AG04450 (cell line): ENCODE results near the gene SPTLC2. TPM values are rescaled to one million over a fixed set of nuclear protein-coding genes. Genes with fewer than 3 reads are reported as not detected.

ENCODE experiments used
- CTCF ChIA-PET: fragments of 300-600, 350-600 bp; formaldehyde crosslinking; extraction: SDS; loops from one replicate; lab custom pipeline; 2022; ENCODE audit warnings: antibody characterized with exemption, inconsistent platforms; lab: Charles Lee
- POLR2A ChIA-PET: fragments of 350-600 bp; formaldehyde crosslinking; extraction: SDS; loops from one replicate; lab custom pipeline; 2021; ENCODE audit warnings: antibody characterized with exemption, inconsistent platforms; lab: Yijun Ruan, JAX
- DNase-seq: peaks from one replicate; pipeline ENCODE4 v3.0.0-alpha.2; 2011; ENCODE audit warnings: low read depth, low spot score
- H3K27ac ChIP-seq: one replicate; pipeline ENCODE4 v1.5.1; 2012; ENCODE audit warnings: low read depth, low read length, control low read depth
- H3K27me3 ChIP-seq: one replicate; pipeline ENCODE4 v1.6.0; 2012; ENCODE audit warnings: low read length; ENCODE audit not compliant: control insufficient read depth, insufficient read depth
- H3K4me3 ChIP-seq: 2 replicates; pipeline ENCODE4 v1.5.1; 2011; ENCODE audit warnings: mild to moderate bottlenecking, low read depth, low read length, control low read depth
- H3K9me3 ChIP-seq: 2 replicates; pipeline ENCODE4 v1.5.1; 2012; ENCODE audit warnings: low read length; ENCODE audit not compliant: control insufficient read depth, insufficient read depth
- polyA plus RNA-seq: library from polyadenylated mRNA; depleted of rRNA; stranded (reverse); fragments of >200 nt; gene quantifications from 2 replicates; pipeline ENCODE4 v1.2.3, GENCODE V29; 2011
- TF ChIP-seq, protein P1 (sequence below): IDR thresholded peaks from 2 replicates; pipeline ENCODE4 v1.5.1; 2011; ENCODE audit warnings: low read depth, low read length, control low read depth, inconsistent platforms

The SPTLC2 gene
- polyA plus RNA-seq, 1 experiment = 41.3 TPM

- TF ChIP-seq, protein P1, sequence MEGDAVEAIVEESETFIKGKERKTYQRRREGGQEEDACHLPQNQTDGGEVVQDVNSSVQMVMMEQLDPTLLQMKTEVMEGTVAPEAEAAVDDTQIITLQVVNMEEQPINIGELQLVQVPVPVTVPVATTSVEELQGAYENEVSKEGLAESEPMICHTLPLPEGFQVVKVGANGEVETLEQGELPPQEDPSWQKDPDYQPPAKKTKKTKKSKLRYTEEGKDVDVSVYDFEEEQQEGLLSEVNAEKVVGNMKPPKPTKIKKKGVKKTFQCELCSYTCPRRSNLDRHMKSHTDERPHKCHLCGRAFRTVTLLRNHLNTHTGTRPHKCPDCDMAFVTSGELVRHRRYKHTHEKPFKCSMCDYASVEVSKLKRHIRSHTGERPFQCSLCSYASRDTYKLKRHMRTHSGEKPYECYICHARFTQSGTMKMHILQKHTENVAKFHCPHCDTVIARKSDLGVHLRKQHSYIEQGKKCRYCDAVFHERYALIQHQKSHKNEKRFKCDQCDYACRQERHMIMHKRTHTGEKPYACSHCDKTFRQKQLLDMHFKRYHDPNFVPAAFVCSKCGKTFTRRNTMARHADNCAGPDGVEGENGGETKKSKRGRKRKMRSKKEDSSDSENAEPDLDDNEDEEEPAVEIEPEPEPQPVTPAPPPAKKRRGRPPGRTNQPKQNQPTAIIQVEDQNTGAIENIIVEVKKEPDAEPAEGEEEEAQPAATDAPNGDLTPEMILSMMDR = no peak
- H3K9me3 ChIP-seq = no peaks in the 10 kb centered on the region; the same call in 1 of the 2 replicates
- ChIA-PET CTCF (interaction anchor here (1.7 kb wide), 1 partner anchor 14 kb away, joined by 4 read pairs; no protein-coding TSS in a partner anchor), POLR2A (no interaction called here)
- H3K4me3 ChIP-seq = no peak overlapping the region
- no peak overlapping the region for H3K27ac ChIP-seq
- no peaks in the 10 kb centered on the region for H3K27me3 ChIP-seq
- DNase-seq = no peak
Measured at GRCh38 chr14:77565289-77565993, 51.0 kb downstream of the SPTLC2 start.

DNA sequence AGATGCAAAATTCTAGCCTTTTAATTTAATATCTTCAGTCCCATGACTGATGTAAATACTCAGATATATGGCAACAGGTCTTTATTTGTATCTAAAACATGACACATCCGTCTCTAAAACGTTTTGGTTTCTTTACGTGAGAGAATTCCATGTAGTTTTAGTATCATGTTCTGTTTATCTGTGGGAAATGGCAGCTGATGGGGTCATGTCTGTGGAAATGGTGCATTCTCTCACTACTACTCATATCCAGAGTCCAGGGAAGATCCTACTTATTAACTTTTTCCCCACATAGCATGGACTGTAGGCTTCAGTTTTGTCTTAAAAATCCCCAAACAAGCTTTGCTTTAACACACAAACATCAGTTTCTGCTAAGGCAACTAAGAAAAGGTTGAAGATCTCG lies 53.8 kb downstream of the SPTLC2 start:
- CTCF ChIA-PET = interaction anchor here (1.0 to 1.1 kb wide), 2 partner anchors 11 to 104 kb away, joined by 3 read pairs; no protein-coding TSS in a partner anchor
- peak; percentile 91 for DNase-seq
- no peak overlapping the region for H3K4me3 ChIP-seq
- H3K9me3 ChIP-seq = no peaks in the 10 kb centered on the region; the same call in 1 of the 2 replicates
- TF ChIP-seq, protein P1 = no peak
- H3K27ac ChIP-seq = peak overlapping the region; percentile 82
- no peaks in the 10 kb centered on the region for H3K27me3 ChIP-seq
- POLR2A ChIA-PET = interaction anchor here (0.5 to 1.0 kb wide), 4 partner anchors 14 to 76 kb away, joined by 3 to 4 read pairs (median 3); no protein-coding TSS in a partner anchor

DNA sequence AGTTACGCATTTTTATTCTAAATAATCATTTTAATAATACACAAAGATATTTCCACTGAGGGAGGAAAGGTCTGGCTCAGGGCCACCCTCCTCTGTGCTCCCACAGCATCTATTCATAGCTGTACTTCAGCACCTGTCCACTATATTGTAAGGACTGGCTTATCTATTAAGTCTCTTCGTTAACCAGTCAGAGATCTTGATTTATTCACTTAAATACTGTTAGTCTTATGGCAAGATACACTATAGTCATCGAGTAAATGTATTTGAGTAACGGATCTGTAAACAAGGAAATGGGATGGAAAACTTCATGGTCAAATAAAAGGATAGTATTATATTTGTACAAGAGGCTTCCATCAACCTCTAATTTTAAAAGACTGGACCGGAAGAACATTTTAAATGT lies 54.6 kb downstream of the SPTLC2 start:
- Histone ChIP-seq H3K4me3 (no peak overlapping the region), H3K9me3 (no peaks in the 10 kb centered on the region; the same call in 1 of the 2 replicates), H3K27me3 (no peaks in the 10 kb centered on the region), H3K27ac (no peak overlapping the region)
- ChIA-PET CTCF (no interaction called here), POLR2A (no interaction called here)
- TF ChIP-seq, protein P1 = no peak
- no peak for DNase-seq

DNA sequence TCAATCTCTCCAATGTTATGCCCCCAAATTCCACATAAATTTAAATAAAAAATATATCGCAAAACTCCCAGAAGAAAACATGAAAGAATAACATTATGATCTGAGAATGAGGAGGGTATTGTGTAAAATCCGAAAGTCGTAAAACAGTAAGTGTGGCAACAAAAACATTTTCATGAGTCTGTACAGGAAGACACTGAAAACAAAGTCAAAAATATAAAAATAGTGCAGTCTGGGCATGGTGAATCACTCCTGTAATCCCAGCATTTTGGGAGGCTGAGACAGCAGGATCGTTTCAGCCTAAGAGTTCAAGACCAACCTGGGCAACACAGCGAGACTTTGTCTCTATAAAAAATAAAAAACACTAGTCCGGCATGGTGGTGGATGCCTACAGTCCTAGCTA lies 57.1 kb downstream of the SPTLC2 start:
- CTCF ChIA-PET = interaction anchor here (1.9 kb wide), 1 partner anchor 8 kb away, joined by 5 read pairs; no protein-coding TSS in a partner anchor
- Histone ChIP-seq H3K4me3 (no peak overlapping the region), H3K27me3 (no peaks in the 10 kb centered on the region), H3K27ac (no peak overlapping the region), H3K9me3 (no peaks in the 10 kb centered on the region)
- TF ChIP-seq, protein P1 = no peak
- POLR2A ChIA-PET = no interaction called here
- no peak for DNase-seq

GRCh38 chr14:77557391-77557790 lies 59.0 kb downstream of the SPTLC2 start:
- H3K27ac ChIP-seq = no peak overlapping the region
- no peak for DNase-seq
- no peak overlapping the region for H3K4me3 ChIP-seq
- ChIA-PET CTCF (no interaction called here), POLR2A (no interaction called here)
- no peaks in the 10 kb centered on the region for H3K27me3 ChIP-seq
- H3K9me3 ChIP-seq = no peaks in the 10 kb centered on the region
- TF ChIP-seq, protein P1 = no peak
